Keratinocyte (primary cell): Measurements from ENCODE around the gene B3GAT1. TPM values are rescaled to one million over a fixed set of nuclear protein-coding genes. Genes with fewer than 3 reads are reported as not detected.

Source experiments
- DNase-seq: peaks from one replicate; pipeline ENCODE4 v3.0.0-alpha.2; 2011; ENCODE audit warnings: low read depth, missing footprints, low spot score
- FAIRE-seq: peaks from 2 replicates; lab custom pipeline; 2011; peaks lifted over from hg19 to GRCh38; lab: Jason Lieb, UNC
- H2AFZ ChIP-seq: 2 replicates; pipeline ENCODE4 v1.6.0; 2012; ENCODE audit warnings: low read length, control low read depth, inconsistent platforms; ENCODE audit not compliant: control insufficient read depth
- H3K27ac ChIP-seq: 2 replicates; pipeline ENCODE4 v1.5.1; 2011; ENCODE audit warnings: low read length; ENCODE audit not compliant: control insufficient read depth, insufficient read depth
- H3K27me3 ChIP-seq: 3 replicates; pipeline ENCODE4 v1.6.0; 2011; ENCODE audit warnings: low read length; ENCODE audit not compliant: control insufficient read depth, insufficient read depth; ENCODE audit errors: extremely low read depth
- H3K36me3 ChIP-seq, 2 experiments: 2 replicates in 1 of 2; 3 replicates in 1 of 2; pipeline ENCODE4 v1.5.1; 2011; ENCODE audit warnings: low read length in 2 of 2, mild to moderate bottlenecking in 1 of 2; ENCODE audit not compliant: control insufficient read depth in 2 of 2, insufficient read depth in 2 of 2; ENCODE audit errors: extremely low read depth in 1 of 2
- H3K4me1 ChIP-seq: 3 replicates; pipeline ENCODE4 v1.5.1; 2011; ENCODE audit warnings: low read length; ENCODE audit not compliant: control insufficient read depth, insufficient read depth; ENCODE audit errors: extremely low read depth
- H3K4me2 ChIP-seq: 3 replicates; pipeline ENCODE4 v1.6.0; 2011; ENCODE audit warnings: low read depth, low read length; ENCODE audit not compliant: control insufficient read depth, insufficient read depth; ENCODE audit errors: extremely low read depth
- H3K4me3 ChIP-seq, 3 experiments: fragments of 200-600 bp in 1 of 3; sonication (generic) in 1 of 3; 2 replicates in 2 of 3; 3 replicates in 1 of 3; pipeline ENCODE4 v1.5.1; 2011 to 2016; ENCODE audit warnings: low read length in 3 of 3, mild to moderate bottlenecking in 3 of 3, control low read depth in 2 of 3, inconsistent platforms in 1 of 3, low read depth in 1 of 3, mixed read lengths in 1 of 3, mixed run types in 1 of 3, moderate library complexity in 1 of 3; ENCODE audit not compliant: control insufficient read depth in 2 of 3, insufficient read depth in 2 of 3; ENCODE audit errors: extremely low read depth in 1 of 3
- H3K79me2 ChIP-seq: 2 replicates; pipeline ENCODE4 v1.6.0; 2012; ENCODE audit warnings: low read length; ENCODE audit not compliant: control insufficient read depth, insufficient read depth
- H3K9ac ChIP-seq: 3 replicates; pipeline ENCODE4 v1.6.0; 2011; ENCODE audit warnings: low read length; ENCODE audit not compliant: control insufficient read depth, insufficient read depth; ENCODE audit errors: extremely low read depth
- H3K9me1 ChIP-seq: 3 replicates; pipeline ENCODE4 v1.6.0; 2011; ENCODE audit warnings: low read length; ENCODE audit not compliant: control insufficient read depth, insufficient read depth; ENCODE audit errors: extremely low read depth
- H3K9me3 ChIP-seq: 2 replicates; pipeline ENCODE4 v1.5.1; 2012; ENCODE audit warnings: low read depth, low read length; ENCODE audit not compliant: control insufficient read depth
- H4K20me1 ChIP-seq: 3 replicates; pipeline ENCODE4 v1.6.0; 2011; ENCODE audit warnings: low read length; ENCODE audit not compliant: control insufficient read depth, insufficient read depth; ENCODE audit errors: extremely low read depth
- EZH2 ChIP-seq: IDR thresholded peaks from one replicate; pipeline ENCODE4 v1.6.1; 2012; ENCODE audit warnings: inconsistent platforms, mild to moderate bottlenecking, low read length, moderate library complexity
- dilution Hi-C: fragments of 300-500 bp; cut with MboI; formaldehyde crosslinking; loops from one replicate; pipeline ENCODE4 v1.7.0; 2020; ENCODE audit warnings: low sequenced_read_pairs; ENCODE audit not compliant: extremely low pct_ligation_motif_present
- polyA plus RNA-seq, 5 experiments: library from polyadenylated mRNA; depleted of rRNA in 3 of 5; stranded (reverse) in 3 of 5; stranded (forward) in 1 of 5; unstranded in 1 of 5; fragments of >200 nt; gene quantifications; 1 replicate in 1 of 5; 2 replicates in 3 of 5; 3 replicates in 1 of 5; pipeline versions ENCODE4 v1.2.1 to v1.2.3, GENCODE V29; 2011 to 2012; ENCODE audit warnings: missing spikeins in 2 of 5, low read depth in 1 of 5, low replicate concordance in 1 of 5
- TF ChIP-seq, protein P1 (sequence below), 3 experiments: IDR thresholded peaks in 1 of 3; conservative IDR thresholded peaks in 1 of 3; optimal IDR thresholded peaks in 1 of 3; 2 replicates in 2 of 3; 3 replicates in 1 of 3; pipeline versions ENCODE3 to v1.5.1; 2011; ENCODE audit warnings: low read length in 3 of 3, mild to moderate bottlenecking in 3 of 3, moderate library complexity in 2 of 3, control low read depth in 1 of 3, inconsistent platforms in 1 of 3; ENCODE audit not compliant: insufficient read depth in 2 of 3; ENCODE audit errors: extremely low read depth in 1 of 3

B3GAT1 gene
- polyA plus RNA-seq, 1 donor (not counting 4 experiments of a cell fraction or from before 2014, with no cell fraction given), result 0.04 TPM

DNA sequence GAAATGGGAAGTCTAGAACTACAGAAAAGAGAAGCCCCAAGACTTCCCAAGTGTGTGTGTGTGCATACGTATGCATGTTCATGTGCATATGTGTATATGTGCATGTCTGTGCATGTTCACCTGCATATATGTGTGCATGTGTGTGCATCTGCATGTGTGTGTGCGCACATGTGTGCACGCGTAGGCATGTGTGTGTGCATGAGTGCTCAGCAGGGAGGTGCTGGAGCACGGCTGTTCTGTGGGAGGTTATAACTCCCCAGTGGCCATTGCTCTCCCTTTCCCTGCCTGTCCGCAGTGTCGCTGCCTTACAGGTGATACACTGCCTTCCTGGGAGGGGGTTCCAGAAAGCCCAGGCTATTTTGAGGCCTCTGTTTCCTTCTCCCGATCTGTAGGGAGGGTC lies 29.8 kb downstream of the B3GAT1 start:
- Histone ChIP-seq H3K36me3 (no peaks in the 10 kb centered on the region), H3K4me2 (no peak overlapping the region), H3K27ac (no peak overlapping the region), H3K9ac (no peak overlapping the region), H3K79me2 (no peaks in the 10 kb centered on the region), H3K9me1 (no peaks in the 10 kb centered on the region), H3K27me3 (peaks cover 14% of the 10 kb centered on the region), H2AFZ (no peak overlapping the region), H3K4me3 (no peak overlapping the region), H4K20me1 (no peaks in the 10 kb centered on the region), H3K9me3 (no peaks in the 10 kb centered on the region), H3K4me1 (no peaks in the 10 kb centered on the region)
- TF ChIP-seq, protein P1, sequence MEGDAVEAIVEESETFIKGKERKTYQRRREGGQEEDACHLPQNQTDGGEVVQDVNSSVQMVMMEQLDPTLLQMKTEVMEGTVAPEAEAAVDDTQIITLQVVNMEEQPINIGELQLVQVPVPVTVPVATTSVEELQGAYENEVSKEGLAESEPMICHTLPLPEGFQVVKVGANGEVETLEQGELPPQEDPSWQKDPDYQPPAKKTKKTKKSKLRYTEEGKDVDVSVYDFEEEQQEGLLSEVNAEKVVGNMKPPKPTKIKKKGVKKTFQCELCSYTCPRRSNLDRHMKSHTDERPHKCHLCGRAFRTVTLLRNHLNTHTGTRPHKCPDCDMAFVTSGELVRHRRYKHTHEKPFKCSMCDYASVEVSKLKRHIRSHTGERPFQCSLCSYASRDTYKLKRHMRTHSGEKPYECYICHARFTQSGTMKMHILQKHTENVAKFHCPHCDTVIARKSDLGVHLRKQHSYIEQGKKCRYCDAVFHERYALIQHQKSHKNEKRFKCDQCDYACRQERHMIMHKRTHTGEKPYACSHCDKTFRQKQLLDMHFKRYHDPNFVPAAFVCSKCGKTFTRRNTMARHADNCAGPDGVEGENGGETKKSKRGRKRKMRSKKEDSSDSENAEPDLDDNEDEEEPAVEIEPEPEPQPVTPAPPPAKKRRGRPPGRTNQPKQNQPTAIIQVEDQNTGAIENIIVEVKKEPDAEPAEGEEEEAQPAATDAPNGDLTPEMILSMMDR (optimal IDR thresholded peaks at IDR 0.05 in 1 of 3, IDR thresholded peaks at IDR 0.05 in 1 of 3, conservative IDR thresholded peaks at IDR 0.05 in 1 of 3; ENCODE audit: extremely low read depth in 1 of 3, insufficient read depth in 2 of 3, low read length in 3 of 3), result no peak
- TF ChIP-seq EZH2, result no peak
- DNase-seq (no peak), FAIRE-seq (no peak)
- dilution Hi-C loops, result no loop called here

DNA sequence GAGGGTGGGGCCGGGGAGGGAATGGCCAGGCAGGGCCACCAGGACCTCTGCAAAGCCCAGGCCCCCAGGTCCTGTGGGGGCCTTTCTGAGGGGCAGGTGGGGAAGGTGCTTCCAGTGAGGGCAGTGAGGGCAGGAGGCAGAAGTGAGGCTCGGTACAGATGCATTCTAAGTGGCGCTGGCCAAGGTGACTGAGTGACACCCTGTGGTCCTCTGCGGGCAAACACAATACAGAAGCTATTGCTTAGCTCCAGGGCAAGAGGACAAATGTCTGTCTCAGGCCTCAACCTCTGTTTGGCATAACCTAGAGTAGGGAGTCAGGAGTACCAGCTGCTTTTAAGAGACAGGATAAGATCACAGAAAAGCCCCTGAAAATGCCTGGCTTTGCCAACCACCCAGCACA lies 31.3 kb downstream of the B3GAT1 start:
- H3K4me3 ChIP-seq, result no peak overlapping the region
- no peak overlapping the region for H3K4me2 ChIP-seq
- dilution Hi-C loops, result no loop called here
- H3K36me3 ChIP-seq, result no peaks in the 10 kb centered on the region
- no peaks in the 10 kb centered on the region for H3K79me2 ChIP-seq
- no peaks in the 10 kb centered on the region for H4K20me1 ChIP-seq
- FAIRE-seq (no peak), DNase-seq (no peak)
- H3K9ac ChIP-seq, result no peak overlapping the region
- TF ChIP-seq EZH2, result no peak
- TF ChIP-seq, protein P1 (optimal IDR thresholded peaks at IDR 0.05 in 1 of 3, IDR thresholded peaks at IDR 0.05 in 1 of 3, conservative IDR thresholded peaks at IDR 0.05 in 1 of 3; ENCODE audit: extremely low read depth in 1 of 3, insufficient read depth in 2 of 3, low read length in 3 of 3), result no peak
- H3K27me3 ChIP-seq, result peaks cover 9% of the 10 kb centered on the region
- no peaks in the 10 kb centered on the region for H3K9me3 ChIP-seq
- H2AFZ ChIP-seq, result no peak overlapping the region
- H3K27ac ChIP-seq, result no peak overlapping the region
- H3K4me1 ChIP-seq, result no peaks in the 10 kb centered on the region
- no peaks in the 10 kb centered on the region for H3K9me1 ChIP-seq
